HK-2 (cell line): ENCODE measurements around the gene VPS54.
A peak's percentile ranks its signal among the peaks of the same experiment; 100 is the strongest.

Experiments used
- DNase-seq: peaks from one replicate; pipeline ENCODE4 v3.0.0-alpha.2; 2018; ENCODE audit not compliant: unreplicated experiment

Gene VPS54, protein sequence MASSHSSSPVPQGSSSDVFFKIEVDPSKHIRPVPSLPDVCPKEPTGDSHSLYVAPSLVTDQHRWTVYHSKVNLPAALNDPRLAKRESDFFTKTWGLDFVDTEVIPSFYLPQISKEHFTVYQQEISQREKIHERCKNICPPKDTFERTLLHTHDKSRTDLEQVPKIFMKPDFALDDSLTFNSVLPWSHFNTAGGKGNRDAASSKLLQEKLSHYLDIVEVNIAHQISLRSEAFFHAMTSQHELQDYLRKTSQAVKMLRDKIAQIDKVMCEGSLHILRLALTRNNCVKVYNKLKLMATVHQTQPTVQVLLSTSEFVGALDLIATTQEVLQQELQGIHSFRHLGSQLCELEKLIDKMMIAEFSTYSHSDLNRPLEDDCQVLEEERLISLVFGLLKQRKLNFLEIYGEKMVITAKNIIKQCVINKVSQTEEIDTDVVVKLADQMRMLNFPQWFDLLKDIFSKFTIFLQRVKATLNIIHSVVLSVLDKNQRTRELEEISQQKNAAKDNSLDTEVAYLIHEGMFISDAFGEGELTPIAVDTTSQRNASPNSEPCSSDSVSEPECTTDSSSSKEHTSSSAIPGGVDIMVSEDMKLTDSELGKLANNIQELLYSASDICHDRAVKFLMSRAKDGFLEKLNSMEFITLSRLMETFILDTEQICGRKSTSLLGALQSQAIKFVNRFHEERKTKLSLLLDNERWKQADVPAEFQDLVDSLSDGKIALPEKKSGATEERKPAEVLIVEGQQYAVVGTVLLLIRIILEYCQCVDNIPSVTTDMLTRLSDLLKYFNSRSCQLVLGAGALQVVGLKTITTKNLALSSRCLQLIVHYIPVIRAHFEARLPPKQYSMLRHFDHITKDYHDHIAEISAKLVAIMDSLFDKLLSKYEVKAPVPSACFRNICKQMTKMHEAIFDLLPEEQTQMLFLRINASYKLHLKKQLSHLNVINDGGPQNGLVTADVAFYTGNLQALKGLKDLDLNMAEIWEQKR

DNA sequence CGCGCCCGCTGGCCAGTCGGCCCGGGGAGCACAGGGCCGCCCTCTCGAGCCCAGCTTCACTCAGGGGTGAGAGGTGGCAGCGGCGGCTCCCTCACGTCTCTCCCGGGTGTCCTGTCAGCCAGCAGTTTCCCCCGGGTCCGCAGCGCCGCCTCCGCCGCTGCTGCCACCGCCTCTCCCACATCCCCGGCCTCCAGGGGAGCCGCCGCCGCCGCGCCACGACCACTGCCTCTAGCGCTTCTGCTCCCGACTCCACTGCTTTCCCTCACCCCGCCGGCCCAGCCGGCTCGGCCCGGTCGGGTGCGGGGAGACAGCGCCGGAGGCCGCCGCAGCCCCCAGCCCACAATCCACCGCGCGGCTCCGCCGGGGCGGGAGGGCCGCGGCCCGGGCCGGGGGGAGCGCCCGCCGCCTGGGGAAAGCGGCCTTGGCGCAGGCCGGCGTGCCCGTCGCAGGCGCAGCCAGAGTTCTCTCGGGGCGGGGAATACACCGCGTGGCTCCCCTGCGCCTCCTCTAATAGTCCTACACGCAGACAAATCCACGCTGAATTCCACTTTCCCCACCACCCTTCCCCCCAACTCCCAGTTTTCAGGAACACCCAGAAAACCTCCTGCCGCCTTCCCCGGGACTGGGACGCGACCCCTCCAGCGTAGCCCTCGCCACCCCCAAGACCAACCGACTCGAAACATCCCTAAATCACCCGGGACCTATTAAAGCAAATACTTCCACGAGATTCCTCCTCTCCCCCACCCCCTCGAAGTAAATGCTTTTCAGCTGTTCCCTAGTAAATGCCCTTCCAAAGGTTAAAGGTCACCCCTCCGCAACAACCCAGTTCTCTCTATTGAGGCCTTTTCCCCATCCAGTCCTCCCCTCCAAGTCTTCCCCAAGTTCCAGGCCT, at the start of gene VPS54:
Gene VPS54 (minus strand): TSS at position 346 of the 892 bp plus-strand sequence. CDS start 35,429 bp downstream, outside the sequence.
- DNase-seq = peak; percentile 71

DNA sequence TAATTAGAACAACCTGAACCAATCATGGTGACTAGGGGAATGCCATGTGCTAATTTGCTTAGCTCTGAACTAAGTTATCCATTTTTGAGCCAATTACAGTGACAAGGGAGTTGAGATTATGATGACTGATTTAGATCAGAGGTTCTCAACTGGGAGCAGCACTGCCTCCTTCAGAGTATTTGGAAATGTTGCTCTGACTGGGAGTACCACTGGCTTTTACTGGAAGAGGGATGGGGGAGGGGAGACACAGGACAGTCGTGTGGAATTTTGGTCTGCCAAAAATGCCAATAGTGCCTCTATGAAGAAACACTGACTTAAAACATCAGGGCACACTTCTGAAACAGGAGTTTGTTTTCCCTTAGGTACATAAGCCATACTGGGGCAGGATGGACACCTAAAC, 48.1 kb upstream of the VPS54 start:
- DNase-seq = no peak

DNA sequence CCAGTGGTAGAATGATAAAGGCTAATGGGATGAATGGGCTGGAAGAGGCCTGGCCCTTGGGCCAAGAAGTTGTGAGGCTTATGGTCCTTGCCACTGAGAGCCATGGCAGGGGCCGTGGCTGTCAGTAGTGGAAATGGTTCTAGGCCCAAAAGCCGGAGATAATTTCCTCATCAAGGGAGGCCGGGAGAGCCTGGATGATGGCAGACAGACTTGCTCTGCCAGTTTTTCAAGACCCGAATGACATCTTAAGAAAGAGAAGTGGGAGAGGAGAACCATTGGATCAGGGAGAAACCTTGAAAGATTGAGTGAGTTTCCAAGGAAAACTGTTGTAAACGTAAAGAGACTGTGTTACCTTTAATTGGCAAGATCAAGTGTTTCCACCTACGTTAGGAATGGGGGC, 46.3 kb upstream of the VPS54 start:
- DNase-seq = no peak

DNA sequence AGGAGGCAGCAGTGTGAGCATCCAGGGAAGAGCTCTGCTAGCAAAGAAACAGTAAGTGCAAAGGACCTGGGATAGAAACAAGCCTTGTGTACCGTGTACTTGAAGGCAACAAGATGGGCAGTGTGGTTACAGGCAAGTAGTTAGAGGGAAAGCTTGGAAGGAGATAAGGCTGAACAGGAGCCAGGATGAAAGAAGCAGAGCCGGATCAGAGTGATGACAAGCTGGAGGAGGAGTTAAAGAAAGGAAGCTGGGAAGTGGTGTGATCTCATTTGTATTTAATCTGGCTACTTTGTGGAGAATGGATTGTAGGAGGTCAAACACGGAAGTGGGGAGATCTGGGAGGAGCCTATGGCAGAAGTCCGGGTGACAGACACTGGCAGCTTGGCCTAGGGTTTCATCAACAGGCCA, 44.7 kb upstream of the VPS54 start:
- no peak for DNase-seq

DNA sequence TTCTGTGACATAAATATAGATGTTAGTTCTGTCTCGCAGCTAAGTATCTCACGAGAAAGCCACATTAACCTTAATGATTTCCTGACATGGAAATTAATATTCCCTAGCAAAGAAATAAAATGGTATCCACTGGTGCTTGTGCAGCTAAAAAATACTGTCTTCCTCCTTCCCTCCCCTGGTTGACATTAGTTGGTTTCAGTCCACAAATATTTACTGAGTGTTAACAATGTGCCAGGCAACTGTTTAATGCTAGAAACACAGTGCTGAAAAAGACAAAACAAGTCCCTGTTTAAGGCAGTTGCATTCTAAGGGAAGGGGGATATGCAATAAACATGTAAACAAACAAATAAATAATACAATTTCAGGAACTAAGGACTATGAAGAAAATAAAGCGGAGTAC, 44.2 kb upstream of the VPS54 start:
- no peak for DNase-seq

DNA sequence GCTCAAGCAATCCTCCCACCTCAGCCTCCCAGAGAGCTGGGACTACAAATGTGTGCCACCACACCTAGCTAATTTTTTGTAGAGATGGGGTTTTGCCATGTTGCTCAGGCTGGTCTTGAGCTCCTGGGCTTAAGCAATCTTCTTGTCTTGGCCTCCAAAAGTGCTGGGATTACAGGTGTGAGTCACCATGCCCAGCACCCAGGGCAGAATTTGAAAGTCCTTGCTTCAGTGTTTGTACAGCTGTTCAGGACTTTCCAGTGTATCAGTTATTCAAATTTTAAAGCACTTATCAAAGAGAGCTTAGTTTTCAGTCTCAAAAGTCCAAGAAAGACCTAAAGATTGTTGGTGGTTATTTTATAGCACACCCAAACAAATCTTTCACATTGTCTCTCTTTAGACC, 43.6 kb upstream of the VPS54 start:
- no peak for DNase-seq

DNA sequence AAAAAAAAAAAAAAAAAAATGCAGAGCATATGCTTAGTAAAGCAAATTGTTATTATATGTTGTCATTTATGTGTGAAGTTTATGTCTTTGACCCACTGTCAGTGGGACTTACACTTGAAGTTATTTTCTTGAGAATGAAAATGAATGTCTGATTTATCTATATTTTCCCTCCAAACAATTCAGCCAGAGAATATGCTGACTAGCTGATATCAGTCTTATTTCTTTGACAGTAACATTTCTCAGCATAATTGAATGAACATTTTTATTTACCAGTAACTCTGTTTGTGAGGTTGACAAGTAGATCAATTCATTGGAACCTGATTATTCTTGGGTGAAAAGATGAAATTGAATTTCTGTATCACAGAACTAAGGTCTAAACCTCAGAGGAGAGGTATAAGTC, 40.0 kb upstream of the VPS54 start:
- DNase-seq = no peak

DNA sequence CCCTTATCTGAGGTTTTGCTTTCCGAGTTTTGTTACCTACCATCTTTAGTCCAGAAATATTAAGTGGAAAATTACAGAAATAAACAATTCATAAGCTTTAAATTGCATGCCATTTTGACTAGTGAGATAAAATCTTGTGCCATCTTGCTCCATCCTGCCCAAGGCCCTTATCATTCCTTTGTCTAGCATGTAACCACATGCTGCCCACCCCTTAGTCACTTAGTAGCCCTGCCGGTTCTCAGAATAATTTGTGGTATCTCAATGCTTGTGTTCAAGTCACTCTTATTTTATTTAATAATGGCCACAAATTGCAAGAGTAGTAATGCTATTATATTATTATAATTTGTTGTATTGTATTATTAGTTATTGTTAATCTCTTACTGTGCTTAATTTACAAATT, 36.8 kb upstream of the VPS54 start:
- no peak for DNase-seq

DNA sequence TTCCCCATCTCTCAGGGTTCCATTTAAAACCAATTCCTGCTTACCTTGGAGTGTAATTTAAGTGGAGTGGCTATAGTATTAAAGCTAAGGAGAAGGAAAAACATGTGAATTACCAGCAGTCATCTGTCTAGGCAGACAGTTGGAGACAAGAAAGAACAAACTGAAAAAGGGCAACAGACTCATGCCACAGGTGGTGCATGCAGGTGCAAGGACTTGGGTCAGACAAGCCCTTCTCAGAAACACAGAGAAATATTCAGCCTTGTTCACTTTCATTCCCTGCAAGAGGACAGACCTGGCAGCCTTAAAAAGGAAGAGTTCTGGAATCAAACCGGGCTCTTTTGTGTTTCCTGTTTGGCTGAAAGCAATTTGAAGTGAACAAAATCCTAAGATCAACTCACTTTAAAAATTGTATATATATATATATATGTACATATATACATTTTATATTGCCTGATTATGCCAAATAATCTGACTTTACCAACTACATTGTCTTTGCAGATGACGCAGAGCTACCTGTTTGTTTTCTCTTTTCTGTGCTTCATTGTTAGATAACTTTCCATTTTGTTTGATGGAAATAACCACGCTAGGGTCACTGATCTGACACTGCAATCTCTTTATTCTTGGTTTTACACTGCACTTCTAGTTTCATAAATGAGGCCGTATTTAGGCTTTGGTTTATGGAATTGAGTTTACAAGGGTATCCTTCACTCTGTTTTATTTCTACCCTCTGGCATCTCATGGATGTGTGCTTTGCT, 35.1 kb upstream of the VPS54 start:
- DNase-seq = no peak

DNA sequence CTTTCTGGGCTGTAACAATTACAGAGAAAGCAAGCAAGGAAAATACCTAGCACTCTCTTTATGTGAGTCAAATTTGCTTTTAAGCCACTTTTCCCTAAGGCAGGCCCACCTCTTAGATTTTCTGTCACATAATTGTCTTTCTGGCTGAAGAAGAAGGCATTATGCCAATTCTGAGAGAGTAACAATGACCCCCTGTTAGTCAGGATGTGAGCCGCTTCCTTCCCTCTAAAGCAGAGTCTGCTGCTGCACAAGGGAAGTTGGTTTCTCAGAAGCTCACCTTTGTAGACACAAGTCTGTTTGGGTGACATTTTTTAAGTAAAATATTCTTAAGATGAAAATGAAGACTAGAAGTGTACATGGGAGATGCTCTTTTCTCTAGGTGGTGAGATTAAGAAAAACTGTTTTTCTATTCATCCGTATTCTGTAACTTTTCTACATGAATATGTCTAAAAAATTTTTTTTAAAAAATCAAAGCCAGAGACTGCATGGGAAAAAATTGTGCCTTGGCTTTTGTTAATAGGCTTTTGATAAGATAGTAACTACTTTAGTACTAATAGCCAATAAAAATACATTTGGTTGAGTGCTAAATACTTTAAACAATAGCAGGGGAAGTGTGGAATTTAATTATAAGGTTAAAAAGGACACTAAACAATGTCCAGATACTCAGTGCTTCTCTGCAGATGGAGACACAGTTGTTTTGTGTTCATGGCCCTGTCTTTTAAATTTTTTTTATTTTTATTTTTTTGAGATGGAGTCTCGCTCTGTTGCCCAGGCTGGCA, 33.4 kb upstream of the VPS54 start:
- DNase-seq = no peak

DNA sequence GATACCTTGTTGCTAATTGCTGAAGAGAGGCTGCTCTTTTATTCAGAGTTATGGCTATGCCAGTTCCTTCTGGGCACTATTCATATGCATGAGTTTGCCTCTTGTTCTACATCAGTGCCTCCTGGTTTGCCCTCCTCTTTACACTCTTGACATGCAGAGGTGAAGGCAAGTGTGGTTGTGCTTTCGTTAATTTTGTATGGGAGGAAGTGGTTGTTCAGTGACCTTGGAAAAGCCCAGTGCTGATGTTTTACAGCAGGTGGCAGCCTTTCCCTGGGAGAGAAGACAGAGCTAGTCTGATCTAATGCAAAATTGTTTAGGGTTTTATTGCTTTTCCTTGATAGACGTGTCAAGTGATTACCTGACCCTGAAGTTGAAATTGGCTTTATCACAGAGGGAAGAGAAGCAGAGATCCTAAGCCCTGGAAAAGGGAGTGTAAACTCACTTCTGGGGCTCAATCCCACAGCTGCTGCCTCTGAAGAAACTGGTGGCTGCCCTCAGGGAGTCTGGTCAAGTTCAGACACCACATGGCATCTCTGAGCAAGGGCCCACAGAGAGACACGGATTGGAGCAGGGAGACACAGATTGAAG, 30.5 kb upstream of the VPS54 start:
- peak; percentile 53 for DNase-seq

DNA sequence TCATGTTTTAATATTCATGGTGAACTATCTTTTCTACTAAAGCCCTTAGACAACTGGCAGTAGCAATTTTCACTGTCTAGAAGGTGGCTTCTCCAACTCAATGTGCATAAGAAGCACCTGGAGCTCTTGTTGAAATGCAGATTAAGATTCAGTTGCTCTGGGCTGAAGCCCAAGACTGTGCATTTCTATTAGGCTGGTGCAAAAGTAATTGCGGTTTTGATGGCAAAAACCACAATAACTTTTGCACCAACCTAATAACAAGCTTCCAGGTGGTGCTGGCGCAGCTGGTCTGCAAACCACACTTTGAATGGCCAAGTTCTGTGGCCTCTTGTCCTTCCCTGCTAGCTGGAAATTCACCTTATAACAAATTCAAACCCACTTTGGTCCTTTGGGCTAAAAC, 26.7 kb upstream of the VPS54 start:
- DNase-seq = no peak

DNA sequence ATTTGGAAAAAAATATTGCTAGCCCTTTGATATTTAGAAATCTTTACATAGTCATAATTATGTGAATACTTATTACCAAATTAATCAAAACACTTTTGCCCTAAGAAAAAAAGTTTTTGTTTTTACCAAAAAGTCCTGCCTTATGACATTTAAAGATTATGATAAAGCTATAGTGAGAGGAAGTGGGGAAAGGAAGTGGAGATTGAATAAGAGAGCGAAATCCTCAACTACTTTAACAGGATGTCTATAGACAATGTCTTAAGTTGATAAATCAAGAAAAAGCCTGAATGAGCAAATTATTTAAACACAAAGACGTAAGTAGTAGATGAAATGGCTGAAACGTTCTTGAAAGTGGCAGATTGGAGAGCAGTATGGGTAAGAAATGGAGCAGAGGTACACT, 20.9 kb upstream of the VPS54 start:
- DNase-seq = no peak

DNA sequence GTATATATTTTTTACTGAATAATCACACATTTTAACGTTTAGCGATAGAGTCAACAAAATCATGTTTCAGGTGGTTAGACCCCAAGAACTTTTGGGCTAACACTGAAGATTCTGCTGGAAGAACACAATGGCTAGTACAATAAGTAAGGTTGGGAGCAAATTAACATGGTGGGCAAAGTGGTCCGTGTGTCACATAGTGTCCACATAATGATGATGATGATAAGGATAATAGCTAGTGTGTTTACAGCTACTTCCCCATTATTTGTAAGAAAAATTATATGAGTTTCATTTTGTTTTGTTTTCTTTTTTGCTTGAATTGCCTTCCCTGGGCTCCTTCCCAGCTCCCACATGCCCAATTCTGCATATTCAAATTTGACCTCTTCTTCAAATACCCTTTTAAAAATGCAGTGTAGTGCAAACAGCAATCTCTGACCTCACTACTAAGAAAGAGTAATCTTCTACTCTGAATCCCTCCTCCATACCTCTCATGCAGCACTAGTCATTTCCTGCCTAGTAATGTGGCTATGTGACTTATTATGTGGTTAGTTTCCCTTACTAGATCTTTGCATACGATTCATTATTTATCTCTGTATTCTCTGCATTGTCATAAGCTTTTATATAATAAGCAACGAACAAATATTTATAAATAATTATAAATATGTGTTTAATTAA, 16.9 kb upstream of the VPS54 start:
- DNase-seq = no peak

DNA sequence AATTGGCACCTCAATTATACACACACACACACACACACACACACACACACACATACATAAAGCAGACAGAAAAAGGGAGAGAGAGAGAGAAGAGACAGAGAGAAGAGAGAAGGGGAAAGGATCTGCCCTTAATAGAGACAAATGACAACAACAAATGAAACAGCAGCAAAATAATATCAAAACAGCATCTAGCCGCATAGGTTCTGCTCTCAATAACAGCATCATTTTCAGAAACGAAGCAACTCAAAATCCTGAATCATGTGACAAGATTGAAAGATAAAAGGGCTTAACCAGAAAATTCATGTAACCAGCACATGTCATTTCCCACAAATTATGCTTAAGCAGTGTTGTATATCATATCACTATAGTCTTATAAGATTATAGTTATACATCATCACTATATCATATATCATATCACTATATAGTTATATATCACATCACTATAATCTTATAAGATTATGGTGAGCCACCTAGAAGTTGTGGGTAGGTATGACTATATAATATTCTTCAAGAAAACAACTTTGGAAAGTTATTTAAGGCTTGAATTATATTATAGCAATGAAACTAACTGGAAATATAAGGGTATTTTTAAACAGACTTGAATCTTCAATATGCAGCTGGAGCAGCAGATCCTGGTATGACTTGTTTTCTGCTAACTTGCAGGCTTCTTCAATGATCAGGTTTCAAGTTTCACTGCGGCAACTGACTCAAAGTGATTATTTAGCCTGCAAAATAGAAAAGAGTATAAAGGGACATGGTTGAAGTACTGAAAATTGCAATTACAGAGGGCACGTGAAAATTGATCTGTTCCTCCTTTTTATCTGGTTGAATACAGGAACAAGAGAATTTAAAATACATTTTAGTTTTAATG, 16.1 kb upstream of the VPS54 start:
- no peak for DNase-seq

DNA sequence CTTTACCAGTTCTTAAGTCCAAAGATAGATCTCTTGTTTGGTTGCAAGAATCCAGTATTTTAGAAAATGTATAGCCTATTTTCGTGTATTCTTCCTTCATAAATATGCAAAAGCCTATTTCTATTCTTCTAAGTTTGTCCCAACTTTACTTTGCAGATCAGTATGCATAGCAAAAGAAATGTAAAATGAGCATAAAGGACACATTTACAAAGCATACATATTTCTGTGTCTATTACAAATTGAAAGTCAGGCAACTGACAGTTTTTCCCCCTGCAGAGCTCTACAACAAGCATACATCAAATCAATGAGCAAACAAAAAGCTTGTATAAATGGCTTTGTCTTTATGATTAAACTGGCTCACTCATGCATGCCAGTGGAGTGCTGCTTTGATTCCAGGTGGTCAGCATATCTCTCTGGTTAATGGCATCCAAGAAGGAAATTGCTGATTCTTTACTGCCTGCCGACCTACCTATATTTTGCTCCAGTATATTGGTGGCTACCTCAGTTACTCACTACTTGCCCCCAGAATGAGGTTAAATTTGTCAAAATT, 10.0 kb upstream of the VPS54 start:
- no peak for DNase-seq

DNA sequence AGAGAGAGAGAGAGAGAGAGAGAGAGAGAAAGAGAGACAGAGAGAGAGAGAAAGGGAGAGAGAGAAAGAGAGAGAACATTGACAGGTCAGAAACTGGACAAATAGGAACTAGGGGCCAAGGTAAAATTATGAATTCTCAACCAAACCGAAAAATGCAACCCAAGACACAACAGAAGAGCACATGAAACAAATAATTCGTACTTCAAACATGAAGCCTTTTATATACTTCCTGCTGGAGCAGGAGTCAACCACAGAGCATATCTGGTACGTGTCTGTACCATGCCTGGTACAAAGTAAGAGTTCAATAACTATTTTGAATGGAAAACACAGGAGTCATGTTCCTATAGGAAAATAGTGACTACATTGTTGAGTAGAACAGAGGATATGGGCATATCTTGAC, 6.5 kb upstream of the VPS54 start:
- no peak for DNase-seq
